GM19025 (cell line): ENCODE data around the gene PSG7.
"Not testable (repeated sequence)": the region's sequence is repeated elsewhere in the genome, so short reads cannot be mapped to it uniquely, and the experiment has no call there.

Experiments used
- ATAC-seq: cut with Tn5 transposase; IDR thresholded peaks from one replicate; pipeline ENCODE4 v1.9.1; 2021; ENCODE audit warnings: mild to moderate bottlenecking, low read depth, moderate library complexity; ENCODE audit not compliant: unreplicated experiment

Gene PSG7

DNA sequence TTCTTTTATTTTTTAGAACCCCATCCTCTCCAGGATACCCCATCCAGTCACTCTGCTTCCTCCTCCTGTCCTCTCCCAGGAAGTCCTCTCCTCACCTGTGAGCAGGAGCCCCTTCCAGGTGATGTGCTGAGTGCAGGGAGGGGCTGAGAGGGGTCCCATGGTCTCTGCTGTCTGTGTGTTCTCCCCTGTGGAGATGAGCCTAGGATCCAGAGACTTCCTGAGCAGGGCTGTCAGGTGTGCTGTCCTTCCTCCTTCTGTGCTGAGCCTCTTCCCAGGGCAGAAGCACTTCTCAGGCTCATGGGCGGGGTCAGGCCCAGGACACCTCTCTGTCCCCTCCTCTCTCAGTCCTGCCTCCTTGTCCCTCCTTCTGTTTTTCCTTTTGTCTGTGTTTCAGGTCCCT is 19.4 kb downstream of the PSG7 start, which contains the start of gene PSG6:
PSG6 (minus strand) TSS at position 261 of the 400 bp plus-strand sequence; CDS start at position 159, 102 bp downstream.
- not testable (repeated sequence) for ATAC-seq

- ATAC-seq = not testable (repeated sequence)
Observed at GRCh38 chr19:42916931-42917330, 20.1 kb downstream of the PSG7 start.

GRCh38 chr19:42913516-42913915 is 23.5 kb downstream of the PSG7 start:
- ATAC-seq = not testable (repeated sequence)

DNA sequence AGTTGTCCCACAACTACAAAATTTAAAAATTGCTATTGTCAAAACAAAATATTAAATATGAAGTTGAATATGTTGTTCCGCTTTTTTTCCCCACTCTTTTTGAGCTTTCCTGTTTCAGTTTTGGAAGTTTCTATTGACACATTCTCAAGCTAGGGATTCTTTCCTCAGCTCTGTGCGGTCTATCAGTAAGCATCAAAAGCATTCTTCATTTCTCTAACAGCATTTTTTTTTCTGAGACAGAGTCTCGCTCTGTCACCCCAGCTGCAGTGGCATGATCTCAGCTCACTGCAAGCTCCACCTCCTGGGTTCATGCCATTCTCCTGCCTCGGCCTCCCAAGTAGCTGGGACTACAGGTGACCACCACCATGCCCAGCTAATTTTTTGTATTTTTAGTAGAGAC is 24.1 kb downstream of the PSG7 start:
- ATAC-seq = not testable (repeated sequence)

GRCh38 chr19:42911731-42912130 is 25.3 kb downstream of the PSG7 start:
- not testable (repeated sequence) for ATAC-seq

DNA sequence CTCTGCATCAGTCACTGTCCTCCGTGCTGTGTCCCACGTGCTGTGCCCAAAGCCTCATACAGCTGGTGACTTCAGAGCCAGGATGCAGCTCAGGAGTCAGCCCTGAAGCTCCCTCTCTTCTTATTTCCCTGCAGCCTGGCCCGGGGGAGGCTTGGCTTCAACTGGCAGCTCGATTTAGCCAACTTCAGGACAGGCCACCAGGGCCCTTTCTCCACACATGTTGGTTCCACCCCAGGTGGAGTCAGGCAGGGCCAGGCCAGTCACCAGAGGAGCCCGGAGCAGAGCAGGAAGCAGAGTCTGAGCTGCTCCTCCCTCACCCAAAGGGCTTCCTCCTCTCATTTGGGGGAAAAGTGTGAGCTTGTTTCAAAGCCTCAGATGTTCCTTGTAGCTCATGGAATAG is 30.8 kb downstream of the PSG7 start:
- not testable (repeated sequence) for ATAC-seq

- not testable (repeated sequence) for ATAC-seq
Observed at GRCh38 chr19:42900561-42900960, 36.4 kb downstream of the PSG7 start.

DNA sequence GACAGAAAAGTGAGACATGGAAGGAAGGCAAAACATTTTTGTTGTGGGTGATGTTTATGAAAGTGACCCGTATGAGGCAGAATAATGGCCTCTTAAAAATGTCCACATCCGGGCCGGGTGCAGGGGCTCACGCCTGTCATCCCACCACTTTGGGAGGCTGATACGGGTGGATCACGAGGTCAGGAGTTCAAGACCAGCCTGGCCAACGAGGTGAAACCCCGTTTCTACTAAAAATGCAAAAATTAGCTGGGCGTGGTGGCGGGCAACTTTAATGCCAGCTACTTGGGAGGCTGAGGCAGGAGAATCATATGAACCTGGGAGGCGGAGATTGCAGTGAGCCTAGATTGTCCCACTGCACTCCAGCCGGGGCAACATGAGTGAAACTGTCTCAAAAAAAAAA is 37.3 kb downstream of the PSG7 start:
- ATAC-seq = not testable (repeated sequence)

GRCh38 chr19:42899110-42899509 is 37.9 kb downstream of the PSG7 start:
- not testable (repeated sequence) for ATAC-seq

DNA sequence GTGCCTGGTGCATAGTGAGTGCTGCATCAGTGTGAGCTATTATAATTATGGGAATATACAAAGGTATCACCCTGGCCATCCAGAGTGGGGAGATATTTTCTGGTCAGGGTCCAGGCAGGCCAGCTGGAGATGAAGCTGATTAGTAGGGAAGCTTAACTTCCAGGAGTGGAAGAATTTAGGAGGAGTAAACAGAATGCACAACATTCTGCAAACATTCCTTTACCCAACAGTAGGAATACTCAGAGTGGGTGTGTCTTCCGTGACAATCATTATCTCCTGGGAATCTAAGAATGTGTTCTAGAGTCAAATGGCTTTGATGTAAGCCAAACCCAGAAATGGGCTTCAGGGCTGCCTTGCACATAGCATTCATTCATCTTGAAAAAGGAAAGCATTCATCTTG is 38.4 kb downstream of the PSG7 start:
- ATAC-seq = not testable (repeated sequence)

GRCh38 chr19:42897729-42898128 is 39.3 kb downstream of the PSG7 start:
- not testable (repeated sequence) for ATAC-seq

- not testable (repeated sequence) for ATAC-seq
Observed at GRCh38 chr19:42890446-42890845, 46.6 kb downstream of the PSG7 start.

DNA sequence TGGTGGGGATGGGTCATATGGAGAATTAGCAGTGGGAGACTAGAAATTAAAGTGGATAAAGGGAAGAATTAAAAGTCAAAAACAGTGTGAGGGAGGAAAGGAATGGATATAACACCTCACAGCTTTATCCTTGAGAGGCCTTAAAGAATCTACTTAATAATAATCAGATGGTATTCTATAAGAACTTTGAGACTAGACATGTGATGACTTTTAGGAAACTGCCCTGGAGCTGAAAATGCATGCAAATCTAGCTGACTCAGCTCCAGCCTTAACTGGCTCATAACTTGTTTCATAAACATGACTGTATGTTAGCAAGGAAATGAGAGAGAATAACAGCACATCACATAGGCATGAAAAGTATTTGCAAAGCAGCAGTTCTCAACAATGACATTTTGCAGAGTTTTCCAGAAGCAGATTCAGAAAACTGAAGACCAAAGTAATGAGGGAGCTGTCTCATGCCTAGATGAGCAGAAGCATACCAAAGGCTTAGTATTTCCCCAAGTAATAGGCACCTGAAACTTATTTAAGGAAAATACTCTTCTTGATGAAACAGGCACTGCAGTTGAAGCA is 49.0 kb downstream of the PSG7 start:
- not testable (repeated sequence) for ATAC-seq

- ATAC-seq = not testable (repeated sequence)
Observed at GRCh38 chr19:42882730-42883129, 54.3 kb downstream of the PSG7 start.

DNA sequence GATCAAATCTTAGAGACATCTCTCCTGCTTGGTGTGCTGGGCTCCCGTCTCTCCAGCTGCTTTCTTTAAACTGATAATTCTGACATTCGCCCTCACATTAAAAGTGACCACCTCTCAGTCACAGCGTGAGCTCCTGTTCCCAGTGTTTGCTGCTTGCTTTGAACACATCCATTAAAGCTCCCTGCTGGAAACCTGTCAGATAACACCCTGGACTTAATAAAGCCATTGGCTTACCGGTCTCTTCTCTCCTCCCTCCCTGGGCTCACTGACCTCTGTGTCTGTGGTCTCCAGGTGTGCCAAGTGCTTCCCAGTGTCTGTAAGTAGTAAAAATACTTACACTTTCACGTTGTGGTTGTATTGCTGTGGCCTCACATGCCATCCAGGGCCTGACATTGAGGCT is 55.0 kb downstream of the PSG7 start:
- ATAC-seq = not testable (repeated sequence)

- ATAC-seq = not testable (repeated sequence)
Observed at GRCh38 chr19:42881279-42881678, 55.7 kb downstream of the PSG7 start.

- ATAC-seq = not testable (repeated sequence)
Observed at GRCh38 chr19:42880621-42881020, 56.4 kb downstream of the PSG7 start.

GRCh38 chr19:42879613-42880012 is 57.4 kb downstream of the PSG7 start, which contains the start of gene PSG1:
PSG1 (minus strand) TSS chr19:42879713; CDS start chr19:42879581, 132 bp downstream.
- ATAC-seq = no peak

GRCh38 chr19:42876596-42876995 is 60.4 kb downstream of the PSG7 start:
- not testable (repeated sequence) for ATAC-seq

GRCh38 chr19:42875881-42876280 is 61.1 kb downstream of the PSG7 start:
- not testable (repeated sequence) for ATAC-seq

DNA sequence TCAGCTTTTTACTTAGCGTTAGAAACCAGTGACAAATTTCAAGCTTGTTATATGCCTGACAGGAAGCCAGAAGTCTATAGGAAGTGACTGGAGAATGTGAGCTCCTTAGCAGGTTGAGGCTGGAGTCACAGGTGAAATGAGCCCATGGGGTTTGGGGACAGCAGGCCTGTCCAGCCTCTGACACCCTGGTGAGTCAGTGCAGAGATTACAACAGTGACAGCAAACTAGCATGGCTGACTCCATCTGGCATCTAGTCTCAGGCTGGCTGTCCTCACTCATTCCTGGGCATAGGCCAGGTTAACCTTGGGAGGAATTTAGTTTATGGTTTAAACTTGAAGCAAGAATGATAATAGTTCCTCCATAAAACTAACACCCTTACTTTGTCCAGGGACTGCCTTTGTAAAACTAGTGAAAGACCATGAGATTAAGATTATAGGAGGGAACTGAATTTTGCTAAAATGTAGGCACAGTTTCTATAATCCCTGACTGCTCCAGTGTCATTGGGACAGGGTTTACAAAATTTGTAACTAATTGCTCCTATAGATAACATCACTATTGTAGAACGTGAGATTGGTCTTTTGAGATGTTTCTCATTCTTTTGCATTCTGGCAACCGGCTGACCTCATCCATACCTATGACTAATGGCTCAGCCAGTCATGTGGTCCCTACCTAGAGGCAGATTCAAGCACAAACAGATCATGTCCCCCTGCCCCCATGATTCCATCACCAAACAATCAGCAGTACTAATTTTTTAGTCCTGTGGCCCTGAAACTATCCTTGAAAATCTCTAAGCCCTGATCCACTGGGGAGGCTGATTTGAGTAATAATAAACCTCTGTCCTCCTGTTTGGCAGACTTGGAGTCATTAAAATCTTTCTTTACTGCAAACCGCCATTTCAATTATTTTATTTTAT is 61.9 kb downstream of the PSG7 start:
- not testable (repeated sequence) for ATAC-seq
